Stimulated activated CD8-positive, alpha-beta memory T cell treated with anti-CD3 and anti-CD28 coated beads, Interleukin-15, amount 100 ng/mL, for 1 hour (primary cell): ENCODE data around the gene LPAR1.

Source experiments
- DNase-seq: peaks from one replicate; pipeline ENCODE4 v3.0.0-alpha.2; 2020; ENCODE audit warnings: low read depth

LPAR1 gene

DNA sequence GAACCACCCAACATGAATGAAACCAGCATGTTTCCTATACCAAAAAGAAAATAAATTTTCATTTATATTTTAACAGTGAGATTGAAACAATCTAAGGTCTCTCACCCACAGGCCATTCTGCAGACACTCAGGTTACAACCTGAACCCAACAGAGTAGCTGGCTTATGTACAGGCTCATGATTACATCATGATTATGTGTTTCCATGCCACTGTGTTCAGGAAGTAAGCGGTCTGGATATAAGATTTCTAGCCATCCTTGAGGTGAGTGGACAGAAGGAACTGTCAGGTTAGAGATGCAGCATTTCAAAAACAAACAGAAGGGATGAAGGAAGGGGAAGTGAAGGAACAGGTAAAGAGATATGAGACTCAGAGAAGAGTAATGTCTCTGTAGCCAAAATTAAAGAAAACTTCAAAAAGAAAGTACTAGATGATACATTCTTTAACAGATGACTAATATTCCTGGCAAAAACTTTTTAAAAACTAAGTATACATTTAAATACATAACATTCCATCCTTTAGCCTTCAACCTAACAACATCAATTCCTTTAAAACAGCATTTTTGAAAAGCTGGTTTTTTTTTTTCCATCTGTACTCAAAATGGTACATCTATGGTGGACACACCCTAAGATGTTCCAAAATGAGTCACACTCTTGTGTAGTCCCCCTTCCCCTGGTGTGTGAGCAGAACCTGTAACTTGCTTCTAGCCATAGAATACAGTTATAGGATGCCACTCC is 119.8 kb downstream of the LPAR1 start:
- no peak for DNase-seq

- no peak for DNase-seq
Observed at GRCh38 chr9:110916403-110916802, 121.9 kb downstream of the LPAR1 start.

DNA sequence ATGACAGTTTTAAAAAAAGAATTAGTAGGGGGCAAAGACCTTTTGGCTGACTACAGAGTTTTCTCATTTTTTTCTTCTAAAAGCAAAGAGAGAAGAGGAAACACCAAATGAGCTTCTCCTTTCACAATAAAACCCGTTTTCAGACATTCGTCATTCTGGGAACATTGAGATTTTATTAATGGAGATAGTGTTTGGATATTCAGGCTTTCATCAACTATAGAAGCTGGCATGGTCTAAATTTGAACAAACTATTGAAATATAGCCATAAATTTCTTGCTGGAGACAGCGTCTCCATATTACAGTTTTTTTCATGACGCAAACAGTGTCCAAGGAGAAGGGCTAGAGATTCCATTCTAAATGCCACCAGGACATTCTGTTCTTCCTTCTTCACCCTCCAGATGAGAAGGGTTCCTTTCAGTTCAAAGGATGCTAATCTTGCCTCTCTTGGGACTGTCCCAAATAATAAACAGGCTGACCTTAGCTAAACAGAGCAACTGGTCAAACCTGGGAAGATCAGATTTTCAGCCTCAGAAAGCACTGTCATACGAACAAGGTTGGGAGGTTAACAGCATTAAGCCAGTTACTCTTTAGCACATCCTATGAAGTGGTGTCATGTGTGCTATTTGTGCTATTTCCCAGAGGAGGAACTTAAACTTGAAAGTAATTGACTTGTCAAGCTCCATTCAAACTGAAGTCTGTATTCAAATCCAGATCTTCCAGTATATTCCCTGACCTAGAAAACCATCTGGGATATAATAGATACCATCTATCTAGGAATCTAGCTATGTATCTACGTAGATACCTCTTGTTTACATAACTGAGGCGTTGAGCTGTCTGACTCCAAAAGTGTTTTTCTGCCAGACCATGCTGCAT is 125.6 kb downstream of the LPAR1 start:
- no peak for DNase-seq

- DNase-seq = no peak
Observed at GRCh38 chr9:110911659-110912418, 126.4 kb downstream of the LPAR1 start.

GRCh38 chr9:110908894-110909293 is 129.4 kb downstream of the LPAR1 start:
- no peak for DNase-seq

DNA sequence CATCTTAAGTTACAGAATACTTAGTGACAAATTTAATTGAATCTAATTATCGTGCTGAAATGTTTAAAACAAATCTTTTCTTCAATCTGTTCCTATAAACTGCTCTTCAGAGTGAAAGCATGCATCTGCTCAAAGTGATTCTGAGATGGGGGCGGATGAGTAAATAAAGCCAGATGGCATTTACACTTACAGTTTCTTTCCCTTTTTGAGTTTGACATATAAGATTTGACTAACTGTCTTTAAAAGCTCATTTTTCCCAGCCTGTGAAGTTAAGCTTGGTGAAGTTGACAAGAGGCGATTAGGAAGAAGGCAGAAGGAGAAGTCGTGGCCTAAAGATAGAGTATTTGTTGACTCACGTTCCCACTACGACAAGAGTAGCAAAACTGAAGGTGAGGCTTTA is 137.4 kb downstream of the LPAR1 start:
- DNase-seq = no peak

DNA sequence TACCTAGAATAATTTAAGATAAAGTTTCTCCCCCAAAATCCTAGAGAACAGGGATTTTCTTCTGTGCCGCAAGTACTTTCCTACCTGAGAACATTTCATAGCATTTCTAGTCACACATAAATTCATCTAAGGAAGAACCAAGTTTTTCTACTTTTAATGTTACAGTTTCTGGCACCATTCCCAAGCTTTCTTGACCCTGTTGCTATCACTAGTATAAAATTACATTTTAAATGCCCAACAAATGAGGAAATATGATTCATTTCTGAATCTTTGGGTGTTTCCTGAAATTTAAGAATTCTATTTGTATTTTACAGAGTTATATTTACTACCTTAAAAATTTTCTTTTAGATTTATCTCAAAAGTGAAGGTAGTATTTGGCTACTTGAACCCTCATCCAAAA is 137.8 kb downstream of the LPAR1 start:
- DNase-seq = no peak

- DNase-seq = no peak
Observed at GRCh38 chr9:110898866-110899265, 139.4 kb downstream of the LPAR1 start.

DNA sequence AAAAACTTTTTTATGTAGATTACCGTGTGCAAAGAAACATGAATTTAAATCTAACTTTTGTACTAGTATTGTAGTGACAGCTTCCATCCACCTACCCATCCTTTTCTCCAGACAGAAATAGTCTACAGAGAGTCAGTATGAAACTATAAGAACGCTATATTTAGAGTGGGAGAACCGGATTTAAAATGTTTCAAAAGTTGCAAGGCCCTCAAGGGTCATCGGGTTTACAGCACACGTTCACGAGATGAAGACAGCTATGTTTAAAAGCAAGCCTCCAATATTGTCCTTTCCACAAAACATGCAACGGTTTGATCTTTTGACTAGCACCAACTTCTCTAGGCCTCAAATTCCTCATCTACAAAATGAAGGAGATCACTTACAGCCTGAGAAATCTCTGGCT is 139.9 kb downstream of the LPAR1 start:
- no peak for DNase-seq

DNA sequence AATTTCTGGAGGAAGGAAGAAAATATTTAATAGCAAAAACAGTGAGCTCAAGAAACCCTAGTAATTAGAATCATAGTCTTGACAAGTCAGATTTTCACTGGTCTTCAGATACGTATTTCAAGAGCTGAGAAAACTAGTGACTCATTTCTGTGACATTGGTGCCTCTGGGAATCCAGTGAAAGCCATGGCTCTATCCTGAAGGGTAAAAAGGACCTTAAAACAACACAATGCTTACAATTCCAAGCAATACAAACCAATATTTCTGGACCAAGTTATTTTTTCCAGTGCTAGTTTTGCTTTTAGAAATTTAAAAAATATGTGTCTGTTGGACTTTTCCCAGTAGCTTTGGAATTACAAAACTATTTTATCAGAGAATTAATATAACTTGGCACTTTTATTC is 140.3 kb downstream of the LPAR1 start:
- no peak for DNase-seq

GRCh38 chr9:110895147-110895905 is 142.9 kb downstream of the LPAR1 start:
- DNase-seq = no peak

DNA sequence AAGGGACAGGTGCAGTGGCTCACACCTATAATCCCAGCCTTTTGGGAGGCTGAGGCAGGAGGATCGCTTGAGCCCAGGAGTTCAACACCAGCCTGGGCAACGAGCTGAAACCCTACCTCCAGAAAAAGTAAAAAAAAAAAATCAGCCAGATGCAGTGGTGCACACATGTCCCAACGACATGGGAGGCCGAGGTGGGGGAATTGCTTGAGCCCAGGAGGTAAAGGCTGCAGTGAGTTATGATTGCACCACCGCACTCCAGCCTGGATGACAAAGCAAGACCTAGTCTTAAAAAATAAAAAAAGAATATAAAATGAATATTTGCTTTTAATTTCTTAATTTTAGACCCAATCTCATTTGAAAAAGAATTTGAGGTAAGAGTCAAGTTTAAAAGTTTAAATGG is 143.5 kb downstream of the LPAR1 start:
- DNase-seq = no peak

- no peak for DNase-seq
Observed at GRCh38 chr9:110892689-110893088, 145.6 kb downstream of the LPAR1 start.

DNA sequence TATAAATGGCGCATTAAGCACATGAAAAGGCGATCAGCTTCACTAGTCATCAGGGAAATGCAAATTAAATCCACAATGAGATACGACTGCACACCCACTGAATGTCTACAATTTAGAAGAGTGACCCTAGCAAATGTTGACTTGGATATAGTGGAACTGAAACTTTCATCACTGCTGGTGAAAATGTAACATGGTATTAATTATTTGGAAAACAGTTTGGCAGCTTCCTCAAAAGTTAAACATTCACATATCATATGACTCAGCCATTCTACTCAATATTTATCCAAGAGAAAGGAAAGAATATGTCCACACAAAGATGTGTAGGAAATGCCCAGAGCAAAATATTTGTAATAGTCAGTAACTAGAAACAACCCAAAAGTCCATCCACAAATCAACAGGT is 146.5 kb downstream of the LPAR1 start:
- no peak for DNase-seq

GRCh38 chr9:110890416-110890815 is 147.9 kb downstream of the LPAR1 start:
- no peak for DNase-seq

DNA sequence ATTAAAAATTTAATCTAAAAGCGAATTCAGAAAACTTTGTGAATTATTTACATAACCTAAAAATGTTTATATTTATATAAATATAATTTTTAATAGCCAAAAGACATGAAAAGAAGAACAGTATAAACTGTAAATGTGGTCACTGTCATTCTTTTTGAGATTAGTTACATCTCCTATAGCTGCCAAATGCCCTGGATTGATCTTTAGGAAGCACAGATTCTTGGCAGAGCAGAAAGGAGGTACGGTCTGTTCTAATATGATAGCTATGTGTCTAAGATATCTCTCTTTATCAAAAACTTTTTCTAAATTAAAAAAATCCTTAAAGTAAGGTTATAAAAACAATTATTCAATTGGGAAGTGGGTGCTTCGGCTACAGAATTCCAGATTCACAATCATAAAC is 151.0 kb downstream of the LPAR1 start:
- DNase-seq = no peak

- DNase-seq = no peak
Observed at GRCh38 chr9:110886832-110887231, 151.4 kb downstream of the LPAR1 start.

DNA sequence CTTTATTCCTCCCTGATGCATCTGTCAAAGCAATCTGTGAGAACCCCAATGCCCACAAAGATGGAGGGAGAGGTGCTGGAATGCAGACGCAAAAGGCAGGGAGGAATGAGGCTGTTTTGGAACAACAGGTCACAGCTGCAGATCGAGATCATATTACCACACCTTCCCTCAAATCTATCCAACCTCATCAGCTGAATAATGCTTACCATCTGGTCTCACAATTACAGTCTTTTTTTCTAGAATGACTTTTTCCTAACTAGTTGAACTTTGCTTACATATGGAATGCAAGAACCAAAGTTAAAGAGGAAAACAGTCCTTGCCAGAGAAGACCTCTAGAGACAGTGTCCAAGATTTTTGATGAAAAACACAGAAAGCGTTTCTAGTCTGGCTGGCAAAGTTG is 158.1 kb downstream of the LPAR1 start:
- DNase-seq = no peak

GRCh38 chr9:110877374-110877773 is 160.9 kb downstream of the LPAR1 start:
- no peak for DNase-seq

- no peak for DNase-seq
Observed at GRCh38 chr9:110876929-110877328, 161.3 kb downstream of the LPAR1 start.

DNA sequence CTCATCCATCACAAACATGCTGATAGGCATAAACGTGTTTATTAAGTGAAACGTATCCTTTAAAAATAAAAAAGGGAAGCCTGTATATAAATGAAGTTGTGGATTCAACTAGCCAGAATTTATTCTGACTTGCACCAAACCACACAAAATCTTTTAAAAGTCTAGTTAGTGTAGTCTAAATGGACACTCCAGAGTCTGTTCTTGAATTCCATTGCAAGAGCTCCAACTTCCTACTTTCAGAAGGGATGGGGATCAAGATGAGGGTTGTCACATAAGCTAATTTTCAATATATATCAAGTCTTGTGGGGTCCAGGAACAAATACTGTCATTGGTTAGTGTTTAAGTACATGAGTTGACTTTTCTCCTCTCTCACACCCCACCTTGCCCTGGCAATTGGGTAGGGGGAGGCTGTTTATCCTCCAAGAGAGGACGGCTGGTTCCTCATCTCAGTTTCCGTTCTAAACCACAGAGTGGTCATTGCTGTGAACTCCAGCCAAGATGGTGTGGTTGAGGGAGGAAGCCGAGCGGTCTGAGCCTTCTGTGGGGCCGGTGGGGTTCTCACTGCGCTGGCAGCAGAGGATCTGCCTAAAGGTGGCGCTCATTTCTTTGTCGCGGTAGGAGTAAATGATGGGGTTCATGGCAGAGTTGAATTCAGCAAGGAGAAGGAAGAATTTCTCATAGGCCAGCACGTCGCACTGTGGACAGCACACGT is 163.2 kb downstream of the LPAR1 start:
- DNase-seq = no peak
